Esophagus muscularis mucosa (tissue), 4 donors: ENCODE data around the gene TNFRSF1A. TPM values are rescaled to one million over a fixed set of nuclear protein-coding genes. Genes with fewer than 3 reads are reported as not detected.

ENCODE experiments used
- DNase-seq: peaks from one replicate; pipeline ENCODE4 v3.0.0-alpha.2; 2017; ENCODE audit errors: extremely low spot score
- H3K27ac ChIP-seq, 4 donors: fragments of 200-600 bp; sonication (generic); replicated peaks in 1 of 4; 1 replicate in 3 of 4; 2 replicates in 1 of 4; pipeline ENCODE4 v1.5.1; 2016 to 2019; ENCODE audit warnings: mild to moderate bottlenecking in 1 of 4
- H3K27me3 ChIP-seq, 4 donors: fragments of 200-600 bp; sonication (generic); one replicate each; pipeline versions ENCODE4 v1.5.1 to v1.6.0; 2016 to 2019
- H3K36me3 ChIP-seq, 4 donors: fragments of 200-600 bp; sonication (generic); one replicate each; pipeline ENCODE4 v1.5.1; 2016 to 2019
- H3K4me1 ChIP-seq, 4 donors: fragments of 200-600 bp; sonication (generic); one replicate each; pipeline ENCODE4 v1.5.1; 2016 to 2019
- H3K4me3 ChIP-seq, 4 donors: fragments of 200-600 bp; sonication (generic); 1 replicate in 2 of 4; 2 replicates in 2 of 4; pipeline ENCODE4 v1.5.1; 2016 to 2019; ENCODE audit warnings: mild to moderate bottlenecking in 4 of 4, moderate library complexity in 1 of 4
- H3K9me3 ChIP-seq, 4 donors: fragments of 200-600 bp; sonication (generic); 1 replicate in 3 of 4; 2 replicates in 1 of 4; pipeline ENCODE4 v1.5.1; 2016 to 2019
- CTCF ChIP-seq, 3 experiments: fragments of 200-600 bp in 2 of 3; fragments of 450-650 bp in 1 of 3; sonication (generic) in 2 of 3; IDR thresholded peaks; one replicate each; pipeline ENCODE4 v1.5.1; 2017 to 2019; ENCODE audit warnings: antibody characterized with exemption in 3 of 3, mild to moderate bottlenecking in 2 of 3, moderate library complexity in 1 of 3
- EP300 ChIP-seq: sonication (generic); formaldehyde crosslinking; IDR thresholded peaks from one replicate; pipeline ENCODE4 v1.6.1; 2017; ENCODE audit warnings: antibody characterized with exemption
- POLR2A ChIP-seq: fragments of 450-650 bp; IDR thresholded peaks from one replicate; pipeline ENCODE4 v1.6.1; 2017; ENCODE audit warnings: antibody characterized with exemption, moderate library complexity, mild to moderate bottlenecking, low read depth
- POLR2AphosphoS5 ChIP-seq, 2 donors: sonication (generic); formaldehyde crosslinking; IDR thresholded peaks; one replicate each; pipeline ENCODE4 v1.6.1; 2017; ENCODE audit warnings: antibody characterized with exemption in 2 of 2
- WGBS: methylation state at CpG from one replicate; pipeline ENCODE4 v1.1.5; 2018; 5-methylcytosine and 5-hydroxymethylcytosine counted together
- intact Hi-C: fragments of 100-400 bp; cut with DNase I; formaldehyde crosslinking; loops from one replicate; pipeline ENCODE4 v1.15.1; 2023
- total RNA-seq, 4 donors: library from RNA; depleted of rRNA; stranded (reverse); fragments of >200 nt; gene quantifications; one replicate each; pipeline versions ENCODE4 v1.1.0 to v1.2.1, GENCODE V29; 2016

Gene TNFRSF1A
- total RNA-seq, 4 donors from 2014 or later: 146 to 464 (median 247) TPM

- no peak for DNase-seq
- Histone ChIP-seq H3K27ac (peak overlapping the region; percentile 84 to 90 (median 89)), H3K9me3 (no peaks in the 10 kb centered on the region), H3K4me3 (peak overlapping the region; percentile 62 to 77 (median 66)), H3K4me1 (peaks cover 18 to 40% (median 39%) of the 10 kb centered on the region in 4 donors), H3K36me3 (no peaks in the 10 kb centered on the region), H3K27me3 (no peaks in the 10 kb centered on the region)
- no peak for TF ChIP-seq POLR2A
- no peak for TF ChIP-seq EP300
- TF ChIP-seq POLR2AphosphoS5 (IDR thresholded peaks at IDR 0.05): no peak
- no peak for TF ChIP-seq CTCF (IDR thresholded peaks at IDR 0.05)
- intact Hi-C loops: no loop called here
- 12% methylated on average over 4 of the region's 4 CpGs for WGBS
Observed at GRCh38 chr12:6363010-6363329, 21.1 kb upstream of the TNFRSF1A start.

GRCh38 chr12:6362403-6362802 is 20.5 kb upstream of the TNFRSF1A start:
- 71% methylated on average over 3 of the region's 3 CpGs for WGBS
- Histone ChIP-seq H3K36me3 (no peaks in the 10 kb centered on the region), H3K4me1 (peaks cover 18 to 38% (median 36%) of the 10 kb centered on the region in 4 donors), H3K27ac (peak overlapping the region; percentile 3 to 90 (median 49)), H3K9me3 (no peaks in the 10 kb centered on the region), H3K4me3 (no peak overlapping the region), H3K27me3 (no peaks in the 10 kb centered on the region)
- TF ChIP-seq POLR2A (no peak), EP300 (no peak), POLR2AphosphoS5 (IDR thresholded peaks at IDR 0.05) (no peak), CTCF (IDR thresholded peaks at IDR 0.05) (no peak)
- intact Hi-C loops: no loop called here
- DNase-seq: no peak

- no peaks in the 10 kb centered on the region for H3K36me3 ChIP-seq
- no peak for TF ChIP-seq POLR2A
- peak in 1 of 2 donors; percentile 29 for TF ChIP-seq POLR2AphosphoS5 (IDR thresholded peaks at IDR 0.05)
- no peak for TF ChIP-seq EP300
- no peak overlapping the region for H3K4me3 ChIP-seq
- peak overlapping the region; percentile 3 to 90 (median 60) for H3K27ac ChIP-seq
- WGBS: 79% methylated on average over 13 of the region's 14 CpGs
- intact Hi-C loops: no loop called here
- no peaks in the 10 kb centered on the region for H3K27me3 ChIP-seq
- DNase-seq: no peak
- peaks cover 18 to 38% (median 36%) of the 10 kb centered on the region in 4 donors for H3K4me1 ChIP-seq
- no peaks in the 10 kb centered on the region for H3K9me3 ChIP-seq
Observed at GRCh38 chr12:6361834-6362233, 20.0 kb upstream of the TNFRSF1A start.

GRCh38 chr12:6360578-6361490 is 19.0 kb upstream of the TNFRSF1A start:
- TF ChIP-seq CTCF (IDR thresholded peaks at IDR 0.05) (no peak), POLR2A (no peak), EP300 (no peak), POLR2AphosphoS5 (IDR thresholded peaks at IDR 0.05) (no peak)
- Histone ChIP-seq H3K27ac (peak overlapping the region; percentile 3 to 90 (median 60)), H3K4me3 (no peak overlapping the region), H3K36me3 (no peaks in the 10 kb centered on the region), H3K27me3 (no peaks in the 10 kb centered on the region), H3K4me1 (peaks cover 18 to 38% (median 36%) of the 10 kb centered on the region in 4 donors), H3K9me3 (no peaks in the 10 kb centered on the region)
- 65% methylated on average over 11 of the region's 11 CpGs for WGBS
- intact Hi-C loops: no loop called here
- DNase-seq: no peak

- Histone ChIP-seq H3K27ac (no peak overlapping the region), H3K36me3 (no peaks in the 10 kb centered on the region), H3K4me1 (peaks cover 18 to 43% (median 37%) of the 10 kb centered on the region in 4 donors), H3K4me3 (no peak overlapping the region), H3K9me3 (no peaks in the 10 kb centered on the region), H3K27me3 (no peaks in the 10 kb centered on the region)
- 80% methylated on average over 7 of the region's 7 CpGs for WGBS
- TF ChIP-seq EP300 (no peak), CTCF (IDR thresholded peaks at IDR 0.05) (no peak), POLR2AphosphoS5 (IDR thresholded peaks at IDR 0.05) (no peak), POLR2A (no peak)
- DNase-seq: no peak
- intact Hi-C loops: no loop called here
Observed at GRCh38 chr12:6360080-6360571, 18.2 kb upstream of the TNFRSF1A start.
